Kidney glomerular epithelial cell (primary cell): Measurements from ENCODE around the gene FAM72D.
"Not testable (repeated sequence)": the region's sequence is repeated elsewhere in the genome, so short reads cannot be mapped to it uniquely, and the experiment has no call there.

Experiments used
- DNase-seq: peaks from one replicate; lab custom pipeline; 2025; lab: John Stamatoyannopoulos, UW

FAM72D gene

GRCh38 chr1:145095284-145096057, at the start of gene FAM72D, which contains the start of gene SRGAP2B:
Gene FAM72D (plus strand): TSS chr1:145095974. CDS start chr1:145096848, 874 bp downstream.
Gene SRGAP2B (minus strand): TSS chr1:145095328. CDS start chr1:145092901, 2,427 bp downstream.
- not testable (repeated sequence) for DNase-seq

DNA sequence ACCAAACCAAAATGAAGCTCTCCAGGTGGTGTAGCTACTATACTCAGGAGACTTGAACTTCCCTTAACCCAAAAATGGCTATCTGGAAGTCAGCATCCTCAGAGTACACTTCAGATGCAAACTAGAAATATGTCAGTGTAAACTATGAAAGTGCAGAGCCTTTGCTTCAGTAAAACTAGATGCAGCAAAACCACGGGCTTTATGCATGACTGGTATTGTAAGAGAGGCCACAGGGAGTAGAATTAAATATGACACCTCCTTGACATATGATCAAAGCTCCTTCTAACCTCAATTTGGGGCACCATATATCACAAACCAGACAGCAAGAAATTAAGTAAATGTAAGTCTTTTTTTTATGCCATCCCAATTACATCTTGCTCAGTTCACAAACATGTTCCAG, 48.2 kb upstream of the FAM72D start:
- not testable (repeated sequence) for DNase-seq

GRCh38 chr1:145048181-145048856, 47.5 kb upstream of the FAM72D start:
- not testable (repeated sequence) for DNase-seq

- not testable (repeated sequence) for DNase-seq
Measured at GRCh38 chr1:145052019-145052776, 43.6 kb upstream of the FAM72D start.

GRCh38 chr1:145053428-145053827, 42.3 kb upstream of the FAM72D start:
- DNase-seq: not testable (repeated sequence)

DNA sequence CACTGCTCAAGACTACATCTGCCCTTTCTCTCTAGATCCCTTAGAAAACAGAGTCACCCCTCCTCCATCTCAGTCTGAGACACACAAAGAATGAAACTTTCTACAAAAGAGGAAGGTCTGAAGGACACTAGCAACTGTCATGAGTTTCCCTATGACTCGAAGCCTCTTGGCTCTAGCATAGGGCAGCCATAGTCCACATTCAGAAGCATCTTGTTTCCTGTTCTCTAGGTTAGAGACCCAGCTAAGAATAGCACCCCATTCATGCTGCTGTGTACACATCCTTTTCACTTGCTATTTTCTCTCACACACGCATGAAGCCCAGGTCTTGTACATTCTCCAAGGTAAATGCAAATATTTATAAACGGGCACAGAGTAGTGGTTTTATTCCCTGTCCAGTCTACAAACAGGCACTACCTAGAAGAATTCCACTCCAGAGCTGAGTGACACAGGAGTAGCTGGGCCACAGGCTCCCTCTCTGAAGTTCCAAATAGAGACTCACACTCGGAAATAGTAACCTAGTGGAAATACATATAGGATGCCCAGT, 40.5 kb upstream of the FAM72D start:
- not testable (repeated sequence) for DNase-seq

- DNase-seq: not testable (repeated sequence)
Measured at GRCh38 chr1:145058184-145058583, 37.6 kb upstream of the FAM72D start.

DNA sequence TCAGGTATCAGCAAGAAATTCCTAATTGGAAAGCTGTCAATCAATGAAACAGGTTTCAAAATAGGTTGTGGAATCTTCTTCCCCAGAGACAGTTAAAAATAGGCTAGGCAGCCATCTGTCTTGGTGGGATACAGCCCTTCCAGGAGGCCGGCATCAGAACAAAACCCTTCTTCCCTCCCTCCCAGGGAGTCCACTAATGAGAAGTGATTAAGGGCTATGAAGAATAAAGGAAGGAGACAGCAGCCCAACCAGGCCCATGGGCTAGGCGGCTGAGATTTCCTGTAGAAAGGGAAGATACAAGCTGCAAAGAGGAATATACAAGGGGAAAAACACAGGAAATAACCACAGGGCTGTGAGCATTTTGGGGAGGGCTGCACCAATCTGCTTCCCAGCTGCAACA, 32.5 kb upstream of the FAM72D start:
- DNase-seq: not testable (repeated sequence)

- DNase-seq: not testable (repeated sequence)
Measured at GRCh38 chr1:145063941-145064648, 31.7 kb upstream of the FAM72D start.

GRCh38 chr1:145065194-145065826, 30.5 kb upstream of the FAM72D start:
- not testable (repeated sequence) for DNase-seq

- DNase-seq: not testable (repeated sequence)
Measured at GRCh38 chr1:145066486-145066885, 29.3 kb upstream of the FAM72D start.

DNA sequence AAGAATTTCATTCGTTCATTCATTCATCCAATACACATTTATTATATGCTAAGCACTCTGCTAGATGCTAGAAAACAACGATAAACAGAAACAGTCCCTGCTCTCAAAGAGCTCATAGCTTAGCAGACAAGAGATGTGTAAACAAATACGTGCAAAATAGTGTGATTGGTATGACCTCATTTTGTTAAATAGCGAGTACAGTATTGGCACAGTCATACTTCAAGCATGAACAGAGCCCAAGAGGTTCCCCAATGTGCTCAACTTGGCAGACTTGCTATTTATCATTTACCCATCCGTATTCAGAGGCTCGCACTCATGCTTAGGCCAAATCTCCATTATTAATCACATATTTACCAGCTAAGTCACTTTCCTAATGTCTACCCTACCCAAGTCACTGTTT, 24.2 kb upstream of the FAM72D start:
- DNase-seq: not testable (repeated sequence)

DNA sequence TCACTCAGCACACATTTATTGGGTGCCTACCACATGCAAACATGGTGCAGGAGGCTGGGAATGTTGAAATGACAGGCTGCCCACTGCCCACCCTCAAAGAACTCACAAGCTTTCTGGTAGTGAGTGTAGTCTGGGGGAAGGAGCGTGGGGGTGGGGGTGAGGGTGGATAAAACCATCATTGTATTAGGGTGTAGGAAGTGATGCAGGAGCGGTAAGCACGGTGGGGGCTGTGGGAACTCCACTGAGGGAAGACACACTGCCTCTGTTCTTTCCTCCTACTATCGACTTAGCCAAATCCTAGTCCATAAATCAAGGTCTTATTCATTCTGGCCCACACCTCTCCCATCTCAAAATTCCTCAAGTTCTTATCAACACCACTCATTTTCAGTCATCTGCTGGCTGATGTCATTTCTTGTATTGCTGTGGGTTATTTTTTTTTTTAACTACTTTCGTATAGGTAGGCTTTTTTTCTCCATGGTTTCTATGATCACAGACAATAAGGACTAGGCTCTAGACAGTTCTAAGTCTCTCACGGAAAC, 21.7 kb upstream of the FAM72D start:
- DNase-seq: not testable (repeated sequence)

- DNase-seq: not testable (repeated sequence)
Measured at GRCh38 chr1:145076877-145077276, 18.9 kb upstream of the FAM72D start.

GRCh38 chr1:145077872-145078786, 17.6 kb upstream of the FAM72D start:
- not testable (repeated sequence) for DNase-seq

DNA sequence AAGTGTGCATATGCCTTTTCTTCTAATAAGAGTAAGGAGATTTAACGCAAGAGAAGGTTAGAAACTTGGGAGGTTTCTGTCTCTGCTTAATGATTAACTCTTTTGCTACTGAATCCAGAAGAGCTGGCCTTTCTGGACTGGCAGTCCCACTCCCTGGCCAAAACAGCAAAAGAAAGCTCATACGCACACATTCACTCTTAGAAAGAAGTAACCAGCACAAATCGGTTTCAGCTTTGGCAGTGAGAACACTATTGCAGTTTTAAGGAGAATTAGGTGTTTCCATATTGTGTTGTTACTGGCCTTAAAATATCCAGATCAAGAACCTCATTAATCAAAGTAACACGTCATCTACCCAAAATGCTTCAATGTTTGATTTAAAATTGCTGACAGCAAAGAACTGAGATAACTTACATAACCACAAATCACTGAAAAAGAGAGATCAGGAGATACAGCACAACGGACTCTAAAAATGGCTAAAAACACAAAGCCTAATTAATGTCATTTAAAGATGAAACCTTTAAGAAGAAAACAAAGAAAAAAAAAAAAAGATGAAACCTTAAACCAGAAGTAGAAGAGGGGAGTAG, 16.9 kb upstream of the FAM72D start:
- not testable (repeated sequence) for DNase-seq

DNA sequence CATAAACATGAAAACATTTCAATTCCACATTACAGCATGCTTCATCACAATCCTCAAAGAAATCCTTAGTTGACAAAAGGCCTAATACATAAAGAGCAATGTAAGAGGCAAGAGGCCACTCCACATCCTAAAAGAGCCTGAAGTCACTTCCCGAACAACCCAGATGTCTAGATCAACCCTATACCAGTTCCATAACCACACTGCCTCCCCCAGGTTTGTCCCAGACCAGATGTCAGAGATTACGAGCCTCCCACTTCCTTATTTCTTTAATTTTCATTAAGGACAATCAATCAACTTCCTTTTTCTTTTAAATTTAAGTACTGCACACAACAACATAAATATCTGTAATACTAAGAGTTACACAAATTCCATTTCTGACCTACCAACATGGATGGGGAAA, 16.0 kb upstream of the FAM72D start:
- DNase-seq: not testable (repeated sequence)

- not testable (repeated sequence) for DNase-seq
Measured at GRCh38 chr1:145080193-145080592, 15.6 kb upstream of the FAM72D start.
